HL-60/S4 (cell line): ENCODE data around the gene RAP1A.
"Not testable (repeated sequence)": the region's sequence is repeated elsewhere in the genome, so short reads cannot be mapped to it uniquely, and the experiment has no call there.

Experiments used
- in situ Hi-C: fragments of 300-500 bp; cut with MboI; formaldehyde crosslinking; loops from 2 replicates; pipeline ENCODE4 v1.14.3; 2022; ENCODE audit warnings: low sequenced_read_pairs

The RAP1A gene

DNA sequence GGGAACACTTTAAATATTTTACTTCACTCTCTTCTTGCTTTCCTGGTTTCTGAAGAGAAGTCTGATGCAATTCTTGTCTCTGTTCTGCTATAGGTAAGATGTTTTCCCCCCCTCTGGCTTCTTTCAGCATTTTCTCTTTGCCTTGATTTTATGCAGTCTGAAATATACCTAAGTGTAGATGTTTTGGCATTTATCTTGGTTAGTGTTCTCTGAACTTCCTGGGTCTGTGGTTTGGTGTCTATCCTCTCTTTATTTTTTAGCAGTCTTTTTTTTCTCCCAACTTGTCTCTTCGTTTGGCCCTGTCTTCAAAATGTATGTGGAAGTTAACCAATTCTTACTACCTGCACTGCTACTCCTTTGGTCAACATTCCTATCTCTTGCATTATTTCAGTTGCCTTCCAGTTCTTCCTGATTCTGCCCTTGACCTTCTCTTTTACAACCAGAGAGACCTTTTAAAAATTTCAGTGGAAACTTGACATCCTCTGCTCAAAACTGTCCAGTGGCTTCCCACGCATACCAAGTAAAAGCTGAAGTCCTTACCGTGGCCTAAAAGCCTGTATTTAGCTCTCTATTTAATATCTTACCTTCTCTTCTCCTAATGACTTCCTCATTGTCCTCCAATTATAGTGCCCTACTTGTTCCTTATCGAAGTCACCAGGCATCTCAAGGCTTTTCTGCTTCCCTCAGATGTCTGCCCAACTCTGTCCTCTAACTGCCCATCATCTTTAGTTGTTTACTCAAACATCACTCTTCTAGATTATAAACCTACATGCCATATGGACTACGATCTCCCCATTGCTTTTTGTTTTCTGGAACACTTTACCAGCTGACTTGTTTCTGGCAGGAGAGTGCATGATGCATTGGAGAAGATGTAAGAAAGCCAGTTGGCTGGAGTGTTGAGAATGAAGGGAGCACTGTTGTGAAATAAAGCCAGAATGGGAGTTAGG is 40.9 kb downstream of the RAP1A start:
- in situ Hi-C loops: no loop called here

DNA sequence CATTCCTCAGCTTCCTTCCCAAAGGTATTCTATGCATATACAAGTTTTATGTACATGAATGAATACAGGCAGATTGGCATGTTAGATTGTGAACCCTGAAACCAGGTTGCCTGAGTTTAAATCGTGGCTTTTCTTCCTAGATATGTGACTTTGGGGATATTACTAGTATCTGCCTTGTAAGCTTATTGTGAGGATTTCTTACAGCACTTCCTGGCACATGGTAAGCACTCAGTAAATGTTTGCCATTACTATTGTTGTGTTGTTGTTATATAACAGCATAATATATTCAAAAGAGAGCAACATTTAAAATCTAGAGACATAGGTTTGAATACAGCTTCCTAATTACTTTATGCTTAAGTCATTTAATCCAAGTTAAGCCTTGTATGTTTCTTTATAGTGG is 45.1 kb downstream of the RAP1A start:
- in situ Hi-C loops: no loop called here

GRCh38 chr1:111665497-111665896 is 45.9 kb downstream of the RAP1A start:
- in situ Hi-C loops: no loop called here

DNA sequence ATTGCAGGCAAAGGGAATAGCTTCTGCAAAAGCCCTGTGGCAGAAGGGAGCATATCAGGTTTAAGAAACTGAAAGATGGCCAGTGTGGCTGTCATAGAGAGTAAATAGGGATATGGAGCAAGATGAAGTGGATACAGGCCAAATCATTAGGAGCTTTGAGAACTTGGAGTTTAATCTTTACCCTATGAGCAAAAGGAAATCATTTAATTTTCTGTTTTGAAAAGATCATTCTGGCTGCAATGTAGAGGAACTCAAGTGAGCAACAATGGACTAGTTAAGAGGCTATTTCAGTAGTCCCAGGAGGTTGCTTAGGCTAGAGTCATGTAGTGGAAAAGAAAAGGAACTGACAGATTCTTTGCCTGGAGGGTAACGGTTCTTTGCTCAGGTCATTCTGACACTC is 47.2 kb downstream of the RAP1A start:
- in situ Hi-C loops: no loop called here

GRCh38 chr1:111669268-111669667 is 49.7 kb downstream of the RAP1A start:
- in situ Hi-C loops: no loop called here

- in situ Hi-C loops: no loop called here
These were observed 52.3 kb downstream of the RAP1A start for GRCh38 chr1:111671852-111672251.

DNA sequence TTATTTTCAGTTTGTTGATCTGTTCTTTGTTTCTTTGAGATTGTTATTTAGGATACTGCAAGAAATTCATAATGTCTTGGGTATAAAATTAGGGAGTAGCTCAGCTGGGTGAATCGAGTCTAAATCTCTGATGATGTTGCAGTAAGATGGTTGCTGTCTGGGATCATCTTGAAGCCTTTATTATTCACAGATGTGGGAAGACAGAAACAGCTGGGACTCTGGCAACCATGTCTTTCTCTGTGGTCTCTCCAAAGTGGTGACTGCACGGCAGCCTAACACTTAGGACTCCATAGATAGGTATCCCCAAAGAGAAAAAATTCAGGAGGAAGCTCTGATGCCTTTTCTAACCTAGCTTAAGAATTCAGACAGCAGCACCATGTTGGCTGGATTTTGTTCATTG is 52.7 kb downstream of the RAP1A start:
- in situ Hi-C loops: no loop called here

GRCh38 chr1:111677604-111678003 is 58.0 kb downstream of the RAP1A start:
- in situ Hi-C loops: no loop called here

DNA sequence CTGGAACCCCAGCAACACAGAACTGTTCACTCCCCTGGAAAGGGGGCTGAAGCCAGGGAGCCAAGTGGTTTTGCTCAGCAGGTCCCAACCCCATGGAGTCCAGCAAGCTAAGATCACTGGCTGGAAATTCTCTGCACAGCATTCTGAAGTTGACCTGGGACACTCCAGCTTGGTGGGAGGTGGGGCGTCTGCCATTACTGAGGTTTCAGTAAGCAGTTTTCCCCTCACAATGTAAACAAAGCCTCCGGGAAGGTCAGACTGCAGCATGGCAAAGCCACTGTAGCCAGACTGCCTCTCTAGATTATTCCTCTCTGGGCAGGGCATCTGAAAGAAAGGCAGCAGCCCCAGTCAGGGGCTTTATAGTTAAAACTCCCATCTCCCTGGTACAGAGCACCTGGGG is 60.0 kb downstream of the RAP1A start:
- in situ Hi-C loops: no loop called here

DNA sequence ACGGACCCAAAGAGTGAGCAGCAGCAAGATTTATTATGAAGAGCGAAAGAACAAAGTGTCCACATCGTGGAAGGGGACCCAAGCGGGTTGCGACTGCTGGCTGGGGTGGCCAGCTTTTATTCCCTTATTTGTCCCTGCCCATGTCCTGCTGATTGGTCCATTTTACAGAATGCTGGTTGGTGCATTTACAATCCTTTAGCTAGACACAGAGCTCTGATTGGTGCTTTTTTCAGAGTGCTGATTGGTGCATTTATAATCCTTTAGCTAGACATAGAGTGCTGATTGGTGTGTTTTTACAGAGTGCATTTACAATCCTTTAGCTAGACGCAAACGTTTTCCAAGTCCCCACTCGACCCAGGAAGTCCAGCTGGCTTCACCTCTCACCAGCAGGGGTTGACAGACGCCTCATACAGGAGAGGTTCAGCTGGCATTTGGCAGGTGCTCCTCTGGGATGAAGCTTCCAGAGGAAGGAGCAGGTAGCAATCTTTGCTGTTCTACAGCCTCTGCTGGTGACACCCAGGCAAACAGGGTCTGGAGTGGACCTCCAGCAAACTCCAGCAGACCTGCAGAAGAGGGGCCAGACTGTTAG is 60.7 kb downstream of the RAP1A start:
- in situ Hi-C loops: not testable (repeated sequence)

DNA sequence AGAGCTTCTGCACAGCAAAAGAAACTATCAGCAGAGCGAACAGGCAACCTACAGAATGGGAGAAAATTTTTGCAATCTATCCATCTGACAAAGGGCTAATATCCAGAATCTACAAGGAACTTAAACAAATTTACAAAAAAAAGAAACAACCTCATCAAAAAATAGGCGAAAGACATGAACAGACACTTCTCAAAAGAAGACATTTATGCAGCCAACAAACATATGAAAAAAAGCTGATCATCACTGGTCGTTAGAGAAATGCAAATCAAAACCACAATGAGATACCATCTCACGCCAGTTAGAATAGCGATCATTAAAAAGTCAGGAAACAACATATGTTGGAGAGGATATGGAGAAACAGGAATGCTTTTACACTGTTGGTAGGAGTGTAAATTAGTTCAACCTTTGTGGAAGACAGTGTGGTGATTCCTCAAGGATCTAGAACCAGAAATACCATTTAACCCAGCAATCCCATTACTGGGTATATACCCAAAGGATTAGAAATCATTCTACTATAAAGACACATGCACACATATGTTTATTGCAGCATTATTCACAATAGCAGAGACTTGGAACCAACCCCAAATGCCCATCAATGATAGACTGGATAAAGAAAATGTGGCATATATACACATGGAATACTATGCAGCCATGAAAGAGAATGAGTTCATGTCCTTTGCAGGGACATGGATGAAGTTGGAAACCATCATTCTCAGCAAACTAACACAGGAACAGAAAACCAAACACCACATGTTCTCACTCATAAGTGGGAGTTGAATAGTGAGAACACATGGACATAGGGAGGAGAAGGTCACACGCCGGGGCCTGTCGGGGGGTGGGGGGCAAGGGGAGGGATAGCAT is 65.9 kb downstream of the RAP1A start:
- in situ Hi-C loops: not testable (repeated sequence)

DNA sequence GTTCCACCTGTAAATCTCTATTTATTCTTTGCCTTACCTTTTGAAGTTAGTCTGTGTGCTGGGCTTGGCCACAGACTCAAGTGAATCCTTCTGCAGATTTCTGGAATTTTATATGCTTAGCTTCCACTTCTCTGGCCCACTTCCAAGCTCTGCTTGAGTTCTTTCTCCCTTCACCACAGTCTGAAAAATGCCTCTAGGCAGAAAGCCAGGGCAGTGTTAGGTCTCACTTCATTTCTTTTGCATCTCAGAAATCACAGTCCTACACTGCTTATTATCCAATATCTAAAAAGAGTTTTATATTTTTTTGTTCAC is 70.7 kb downstream of the RAP1A start:
- in situ Hi-C loops: no loop called here

DNA sequence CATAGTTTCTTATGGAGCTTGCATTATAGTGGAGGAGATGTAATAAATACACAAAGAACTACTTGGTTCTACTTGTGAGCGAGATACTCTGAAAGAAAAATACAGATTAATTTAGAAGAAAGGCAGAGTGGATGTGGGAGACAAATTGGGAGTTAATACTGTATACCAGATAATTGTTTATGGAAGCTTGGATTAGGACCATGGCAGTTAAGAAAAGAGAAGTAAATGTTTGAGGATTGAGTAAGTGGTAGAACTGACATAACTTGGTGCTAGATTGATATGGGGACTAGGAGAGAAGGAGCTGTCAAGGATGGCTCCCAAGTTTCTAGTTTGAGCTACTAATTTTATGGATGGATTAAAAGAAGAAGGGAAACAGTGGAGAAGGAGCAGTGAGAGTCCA is 72.3 kb downstream of the RAP1A start:
- in situ Hi-C loops: no loop called here

DNA sequence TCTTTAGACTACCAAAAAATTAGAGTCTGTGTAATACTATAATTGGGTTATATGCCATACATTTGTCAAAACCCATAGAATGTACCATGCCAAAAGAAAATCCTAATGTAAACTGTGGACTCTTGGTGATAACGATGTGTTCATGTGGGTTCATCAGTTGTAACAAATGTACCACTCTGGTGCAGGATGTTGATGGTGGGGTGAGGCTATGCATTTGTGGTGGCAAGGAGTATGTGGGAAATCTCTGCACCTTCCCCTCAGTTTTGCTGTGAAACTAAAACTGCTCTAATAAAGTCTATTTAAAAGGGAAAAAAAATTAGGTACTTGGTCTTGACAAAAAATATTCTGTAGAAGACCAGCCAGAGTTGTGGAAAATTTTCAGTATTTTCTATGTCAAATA is 76.2 kb downstream of the RAP1A start:
- in situ Hi-C loops: no loop called here

DNA sequence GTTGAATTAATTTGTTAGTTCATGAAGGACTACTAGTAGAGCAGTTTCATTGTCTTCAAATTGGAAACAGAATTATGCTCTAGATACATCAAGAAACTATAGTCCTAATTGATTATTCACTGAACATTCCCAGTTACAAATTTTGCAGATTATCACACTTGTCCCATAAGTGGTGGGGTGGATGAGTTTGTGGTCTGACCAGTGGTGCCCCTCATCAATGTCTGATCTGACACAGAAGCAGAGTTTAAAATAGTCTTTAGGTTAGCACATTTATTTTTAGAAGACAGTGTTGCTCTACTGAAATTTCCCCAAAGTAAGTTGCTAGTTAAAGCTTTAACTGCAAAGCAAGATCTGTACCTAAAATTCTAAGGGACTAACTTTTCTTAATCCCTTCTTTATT is 76.7 kb downstream of the RAP1A start:
- in situ Hi-C loops: no loop called here

DNA sequence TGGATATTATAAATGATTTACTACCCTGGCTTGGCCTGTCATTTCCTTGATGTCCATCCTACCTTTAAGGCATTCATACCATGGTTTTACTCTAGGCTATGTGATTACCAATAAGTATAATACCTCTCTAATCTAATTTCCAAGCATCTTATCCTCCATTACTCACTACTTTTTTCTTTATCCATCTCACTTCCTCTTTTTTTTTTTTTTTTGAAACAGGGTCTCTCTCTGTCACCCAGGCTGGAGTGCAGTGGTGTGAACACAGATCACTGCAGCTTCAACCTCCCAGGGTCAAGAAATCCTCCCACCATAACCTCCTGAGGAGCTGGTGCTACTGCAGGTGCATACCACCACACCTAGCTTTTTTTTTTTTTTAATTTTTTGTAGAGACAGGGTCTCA is 79.7 kb downstream of the RAP1A start:
- in situ Hi-C loops: no loop called here

GRCh38 chr1:111702504-111703050 is 83.0 kb downstream of the RAP1A start:
- in situ Hi-C loops: no loop called here

- in situ Hi-C loops: no loop called here
These were observed 84.7 kb downstream of the RAP1A start for GRCh38 chr1:111704240-111704639.

- in situ Hi-C loops: no loop called here
These were observed 85.2 kb downstream of the RAP1A start for GRCh38 chr1:111704776-111705175.

DNA sequence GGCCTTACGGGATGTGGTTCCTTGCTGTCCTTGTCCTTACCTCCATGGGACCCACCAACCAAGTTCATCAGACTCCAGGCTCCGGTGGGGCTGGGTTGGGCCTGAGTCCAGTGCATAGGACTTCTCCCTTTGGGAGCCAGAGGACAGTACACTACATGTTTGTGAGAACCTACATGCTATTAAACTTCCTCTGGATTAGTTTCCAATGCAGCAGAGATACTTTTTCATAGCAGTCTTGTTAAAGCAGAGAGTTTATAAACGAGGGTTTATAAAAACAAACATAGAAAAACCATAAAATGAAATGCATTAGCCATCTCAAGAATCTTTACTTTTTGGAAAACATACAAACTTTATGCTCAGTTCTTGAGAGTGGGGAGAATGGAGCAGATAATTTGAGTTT is 86.3 kb downstream of the RAP1A start:
- in situ Hi-C loops: no loop called here

DNA sequence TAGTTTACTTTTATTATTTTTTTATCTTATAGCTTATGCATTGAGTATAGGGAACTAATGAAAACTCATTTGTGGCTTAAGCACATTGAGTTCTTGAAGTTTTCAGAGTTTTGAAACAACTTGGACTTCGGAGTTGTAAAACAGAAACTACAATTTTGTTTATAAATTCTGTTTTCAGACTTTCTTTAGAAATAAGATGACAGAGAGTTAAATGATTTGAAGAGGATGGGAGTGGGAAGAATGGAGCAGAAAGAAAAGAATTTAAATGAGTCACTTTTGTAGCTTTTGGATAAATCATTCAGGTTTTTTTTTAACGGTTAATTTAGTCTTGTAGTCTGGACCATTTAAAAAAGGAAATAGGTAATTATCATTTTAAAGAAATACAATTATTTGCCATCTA is 87.3 kb downstream of the RAP1A start:
- in situ Hi-C loops: no loop called here
